Naive thymus-derived CD4-positive, alpha-beta T cell (primary cell): ENCODE results near the gene USH1C. TPM values are rescaled to one million over a fixed set of nuclear protein-coding genes. Genes with fewer than 3 reads are reported as not detected.
A peak's percentile ranks its signal among the peaks of the same experiment; 100 is the strongest.

Experiments
- ATAC-seq: fragments of 150-1000 bp; cut with Tn5 transposase; 2 replicates; pipeline ENCODE4 v1.10.0; 2021; ENCODE audit warnings: mild to moderate bottlenecking, moderate library complexity
- CTCF ChIA-PET: fragments of 350-600 bp; sonication (Branson Sonifier 250); formaldehyde crosslinking; loops from one replicate; lab custom pipeline; 2021; ENCODE audit warnings: antibody characterized with exemption; lab: Charles Lee
- POLR2A ChIA-PET: fragments of 350-600 bp; sonication (Branson Sonifier 250); formaldehyde crosslinking; loops from one replicate; lab custom pipeline; 2021; ENCODE audit warnings: antibody characterized with exemption, inconsistent platforms; lab: Charles Lee
- DNase-seq, 9 donors: peaks; one replicate each; pipeline versions ENCODE4 v3.0.0 to v3.0.0-alpha.2; 2020 to 2022; ENCODE audit warnings: mixed read lengths in 1 of 9
- H3K27ac ChIP-seq: one replicate; pipeline ENCODE4 v1.7.0; 2013; ENCODE audit warnings: mild to moderate bottlenecking, low read depth, low read length, moderate library complexity
- H3K27me3 ChIP-seq, 2 donors: one replicate each; pipeline ENCODE4 v1.7.0; 2013; ENCODE audit warnings: low read length in 2 of 2, mild to moderate bottlenecking in 2 of 2, moderate library complexity in 2 of 2; ENCODE audit not compliant: control insufficient read depth in 2 of 2, insufficient read depth in 2 of 2
- H3K36me3 ChIP-seq, 3 experiments: 1 replicate in 2 of 3; 2 replicates in 1 of 3; pipeline ENCODE4 v1.7.0; 2013; ENCODE audit warnings: low read length in 3 of 3, mild to moderate bottlenecking in 3 of 3, moderate library complexity in 1 of 3; ENCODE audit not compliant: insufficient read depth in 3 of 3, control insufficient read depth in 2 of 3
- H3K4me1 ChIP-seq, 2 donors: one replicate each; pipeline ENCODE4 v1.7.0; 2013; ENCODE audit warnings: low read length in 2 of 2, mild to moderate bottlenecking in 2 of 2, moderate library complexity in 1 of 2; ENCODE audit not compliant: control insufficient read depth in 2 of 2, insufficient read depth in 2 of 2
- H3K4me3 ChIP-seq: 2 replicates; pipeline ENCODE4 v1.7.0; 2013; ENCODE audit warnings: mild to moderate bottlenecking, low read length
- H3K9me3 ChIP-seq, 3 experiments: 1 replicate in 2 of 3; 2 replicates in 1 of 3; pipeline ENCODE4 v1.7.0; 2013; ENCODE audit warnings: low read length in 3 of 3; ENCODE audit not compliant: control insufficient read depth in 2 of 3
- H3K27ac Mint-ChIP-seq, 9 donors: one replicate each; pipeline ENCODE4 v1.8.0; 2020 to 2022; ENCODE audit warnings: mixed read lengths in 9 of 9, mild to moderate bottlenecking in 8 of 9, moderate library complexity in 5 of 9, inconsistent platforms in 2 of 9
- H3K27me3 Mint-ChIP-seq, 5 donors: one replicate each; pipeline ENCODE4 v1.8.0; 2021 to 2022; ENCODE audit warnings: mixed read lengths in 5 of 5, mild to moderate bottlenecking in 1 of 5
- H3K36me3 Mint-ChIP-seq, 5 donors: one replicate each; pipeline ENCODE4 v1.8.0; 2020 to 2022; ENCODE audit warnings: mixed read lengths in 5 of 5, mild to moderate bottlenecking in 3 of 5, inconsistent platforms in 1 of 5
- H3K4me1 Mint-ChIP-seq, 7 donors: one replicate each; pipeline ENCODE4 v1.8.0; 2020 to 2022; ENCODE audit warnings: mixed read lengths in 7 of 7, mild to moderate bottlenecking in 3 of 7, inconsistent platforms in 1 of 7
- H3K4me3 Mint-ChIP-seq, 10 donors: one replicate each; pipeline ENCODE4 v1.8.0; 2020 to 2022; ENCODE audit warnings: mild to moderate bottlenecking in 10 of 10, mixed read lengths in 10 of 10, moderate library complexity in 6 of 10, inconsistent platforms in 2 of 10
- H3K9me3 Mint-ChIP-seq, 11 donors: one replicate each; pipeline ENCODE4 v1.8.0; 2020 to 2022; ENCODE audit warnings: mixed read lengths in 11 of 11, mild to moderate bottlenecking in 4 of 11, inconsistent platforms in 1 of 11, moderate library complexity in 1 of 11
- intact Hi-C, 2 donors: fragments of 100-400 bp; cut with micrococcal nuclease; formaldehyde crosslinking; loops; one replicate each; pipeline ENCODE4 v1.15.1; 2023
- polyA plus RNA-seq, 2 donors: library from polyadenylated mRNA; unstranded; fragments of 300-500 nt; fragmentation: Illumina TruSeq; gene quantifications; one replicate each; pipeline ENCODE4 v1.2.3, GENCODE V29; 2021
- total RNA-seq, 6 experiments: library from RNA in 5 of 6; stranded (reverse) in 5 of 6; gene quantifications; 1 replicate in 5 of 6; 2 replicates in 1 of 6; pipeline ENCODE4 v1.2.3 and lab custom pipeline; 2021 to 2026

USH1C gene
- total and polyA plus RNA-seq, 7 experiments from 2014 or later: not detected

DNA sequence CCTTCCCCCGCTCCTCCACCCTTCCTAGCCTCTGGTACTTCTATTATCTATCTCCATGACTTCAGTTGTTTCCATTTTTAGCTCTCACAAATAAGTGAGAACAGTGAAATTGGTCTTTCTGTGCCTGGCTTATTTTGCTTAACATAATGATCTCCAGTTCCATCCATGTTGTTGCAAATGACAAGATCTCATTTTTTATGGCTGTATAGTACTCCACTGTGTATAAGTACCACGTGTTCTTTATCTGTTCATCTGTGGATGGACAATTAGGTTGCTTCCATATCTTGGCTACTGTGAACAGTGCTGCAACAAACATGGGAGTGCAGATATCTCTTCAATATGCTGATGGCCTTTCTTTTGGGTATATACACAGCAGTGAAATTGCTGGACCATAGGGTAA, 60.7 kb downstream of the USH1C start:
- Histone ChIP-seq H3K4me3 (no peak overlapping the region), H3K4me1 (no peaks in the 10 kb centered on the region), H3K36me3 (no peaks in the 10 kb centered on the region), H3K27ac (no peak overlapping the region), H3K27me3 (no peaks in the 10 kb centered on the region), H3K9me3 (no peaks in the 10 kb centered on the region)
- Mint-ChIP-seq H3K4me1 (peaks cover 0 to 5% (median 0%) of the 10 kb centered on the region in 7 donors), H3K27ac (no peak overlapping the region), H3K27me3 (peaks cover 16 to 42% (median 20%) of the 10 kb centered on the region in 5 donors), H3K4me3 (no peak overlapping the region), H3K36me3 (peaks cover 0 to 7% (median 0%) of the 10 kb centered on the region in 5 donors), H3K9me3 (peaks cover 0 to 10% (median 5%) of the 10 kb centered on the region in 11 donors)
- no peak for ATAC-seq
- no peak for DNase-seq
- intact Hi-C loops: no loop called here
- ChIA-PET POLR2A (no interaction called here), CTCF (no interaction called here)

GRCh38 chr11:17481905-17482304, 62.3 kb downstream of the USH1C start:
- no peaks in the 10 kb centered on the region for H3K36me3 ChIP-seq
- H3K4me3 ChIP-seq: no peak overlapping the region
- no peak for DNase-seq
- no peak overlapping the region for H3K27ac ChIP-seq
- CTCF ChIA-PET: no interaction called here
- H3K27me3 ChIP-seq: no peaks in the 10 kb centered on the region
- Mint-ChIP-seq H3K4me3 (no peak overlapping the region), H3K4me1 (peaks cover 0 to 5% (median 0%) of the 10 kb centered on the region in 7 donors), H3K27ac (no peak overlapping the region), H3K9me3 (peaks cover 0 to 10% (median 5%) of the 10 kb centered on the region in 11 donors), H3K27me3 (peaks cover 28 to 48% (median 32%) of the 10 kb centered on the region in 5 donors), H3K36me3 (peaks cover 0 to 7% (median 0%) of the 10 kb centered on the region in 5 donors)
- no peaks in the 10 kb centered on the region for H3K4me1 ChIP-seq
- intact Hi-C loops: no loop called here
- POLR2A ChIA-PET: no interaction called here
- no peak for ATAC-seq
- H3K9me3 ChIP-seq: no peaks in the 10 kb centered on the region

DNA sequence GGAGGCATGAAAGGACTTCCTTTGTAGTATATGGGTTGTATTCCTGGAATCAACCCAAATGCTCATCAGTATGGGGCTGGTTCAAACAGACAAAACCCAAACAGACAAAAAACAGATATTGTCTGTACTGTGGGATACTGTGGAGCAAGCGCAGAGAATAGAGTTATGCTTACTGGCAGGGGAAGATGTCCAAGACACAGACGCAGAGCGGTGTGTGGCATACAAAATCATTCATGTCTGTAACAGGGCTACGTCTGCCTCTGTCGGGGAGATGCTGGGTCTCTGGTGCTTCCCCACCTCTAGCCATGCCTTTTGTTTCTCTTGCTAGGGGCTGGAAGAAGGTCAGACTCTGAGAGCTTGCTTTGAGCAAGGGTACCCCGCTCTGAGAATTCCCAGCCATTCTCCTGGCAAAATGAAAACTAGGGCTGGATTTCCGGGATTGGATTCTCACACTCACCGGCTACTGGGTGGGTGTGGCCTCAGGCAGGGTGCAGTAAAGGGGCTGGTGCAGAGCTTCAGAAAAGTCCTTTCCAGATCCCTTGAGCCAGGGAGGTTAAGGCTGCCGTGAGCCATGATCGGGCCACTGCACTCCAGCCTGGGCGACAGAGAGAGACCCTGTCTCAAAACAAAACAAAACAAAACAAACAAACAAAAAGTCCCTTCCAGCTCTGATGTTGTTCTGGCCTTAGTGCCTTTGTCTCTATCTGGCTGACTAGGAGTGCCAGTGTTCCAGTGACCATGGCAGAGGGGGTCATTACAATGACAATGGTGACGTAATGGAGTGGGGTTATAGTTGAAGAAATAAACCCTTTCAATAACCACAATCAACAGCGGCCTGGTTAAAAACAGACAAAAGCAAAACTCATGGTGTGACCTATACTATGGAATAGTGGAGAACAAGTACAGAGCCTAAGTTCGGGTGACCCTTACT, 64.7 kb downstream of the USH1C start:
- Mint-ChIP-seq H3K4me3 (no peak overlapping the region), H3K9me3 (peaks cover 0 to 10% (median 5%) of the 10 kb centered on the region in 11 donors), H3K27ac (no peak overlapping the region), H3K36me3 (peaks cover 0 to 7% (median 0%) of the 10 kb centered on the region in 5 donors), H3K27me3 (peaks cover 40 to 61% (median 44%) of the 10 kb centered on the region in 5 donors), H3K4me1 (peaks cover 0 to 9% (median 3%) of the 10 kb centered on the region in 7 donors)
- POLR2A ChIA-PET: no interaction called here
- Histone ChIP-seq H3K9me3 (no peaks in the 10 kb centered on the region), H3K27me3 (no peaks in the 10 kb centered on the region), H3K4me3 (no peak overlapping the region), H3K36me3 (no peaks in the 10 kb centered on the region), H3K27ac (no peak overlapping the region), H3K4me1 (no peaks in the 10 kb centered on the region)
- intact Hi-C loops: no loop called here
- CTCF ChIA-PET: interaction anchor here (0.9 kb wide), 1 partner anchor 118 kb away, joined by 3 read pairs; no protein-coding TSS in a partner anchor
- no peak for DNase-seq
- ATAC-seq: no peak

DNA sequence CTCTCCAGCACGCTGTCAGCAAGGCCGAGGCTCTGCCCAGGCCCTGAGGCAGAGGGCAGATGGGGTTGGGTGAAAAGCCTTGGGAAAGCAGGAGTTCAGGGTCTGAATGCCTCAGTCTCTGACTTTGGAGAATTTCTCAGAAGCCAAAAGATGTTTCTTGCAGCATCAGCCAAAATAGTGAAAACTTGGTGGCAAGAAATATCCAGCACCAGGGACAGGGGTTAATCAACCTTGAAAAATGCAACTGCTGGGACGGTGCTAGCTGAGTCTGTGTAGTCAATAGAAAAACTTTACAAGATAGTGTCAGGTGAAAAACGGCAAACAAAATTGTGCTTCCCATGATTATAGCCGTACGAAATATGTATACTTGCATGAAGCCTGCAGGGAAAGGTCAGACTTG, 66.1 kb downstream of the USH1C start:
- Mint-ChIP-seq H3K27ac (no peak overlapping the region), H3K4me1 (peaks cover 0 to 9% (median 3%) of the 10 kb centered on the region in 7 donors), H3K9me3 (peaks cover 0 to 2% (median 0%) of the 10 kb centered on the region in 11 donors), H3K4me3 (no peak overlapping the region), H3K36me3 (no peaks in the 10 kb centered on the region), H3K27me3 (peaks cover 50 to 73% (median 52%) of the 10 kb centered on the region in 5 donors)
- Histone ChIP-seq H3K27me3 (no peaks in the 10 kb centered on the region), H3K9me3 (no peaks in the 10 kb centered on the region), H3K36me3 (no peaks in the 10 kb centered on the region), H3K27ac (no peak overlapping the region), H3K4me1 (no peaks in the 10 kb centered on the region), H3K4me3 (no peak overlapping the region)
- intact Hi-C loops: no loop called here
- DNase-seq: no peak
- POLR2A ChIA-PET: no interaction called here
- CTCF ChIA-PET: no interaction called here
- ATAC-seq: no peak

DNA sequence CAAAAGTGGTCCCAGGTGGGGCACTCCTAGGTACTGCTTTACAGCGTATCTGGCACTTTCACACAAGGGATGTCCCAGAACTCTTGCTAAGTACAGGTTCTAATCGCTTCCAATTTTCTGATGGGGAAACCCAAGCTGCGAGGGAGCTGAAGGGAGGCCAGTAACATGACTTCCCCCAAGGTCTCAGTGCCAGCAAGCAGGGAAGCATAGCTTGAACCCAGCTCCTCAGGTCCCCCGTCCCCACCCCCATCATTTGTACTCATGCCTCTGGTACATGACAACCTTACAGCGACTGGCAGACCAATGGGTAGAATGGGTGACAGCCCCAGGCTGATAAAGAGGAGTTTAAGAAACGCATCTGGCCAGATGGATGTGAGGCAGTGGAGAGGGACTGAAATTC, 66.9 kb downstream of the USH1C start:
- H3K4me1 Mint-ChIP-seq: peaks cover 0 to 9% (median 3%) of the 10 kb centered on the region in 7 donors
- no peaks in the 10 kb centered on the region for H3K4me1 ChIP-seq
- no peak overlapping the region for H3K4me3 ChIP-seq
- POLR2A ChIA-PET: no interaction called here
- peak overlapping the region in 2 of 10 donors; percentile 0 to 16 for H3K4me3 Mint-ChIP-seq
- peaks cover 50 to 80% (median 57%) of the 10 kb centered on the region in 5 donors for H3K27me3 Mint-ChIP-seq
- intact Hi-C loops: no loop called here
- no peaks in the 10 kb centered on the region for H3K36me3 Mint-ChIP-seq
- H3K9me3 ChIP-seq: no peaks in the 10 kb centered on the region
- H3K9me3 Mint-ChIP-seq: peaks cover 0 to 2% (median 0%) of the 10 kb centered on the region in 11 donors
- CTCF ChIA-PET: no interaction called here
- no peaks in the 10 kb centered on the region for H3K36me3 ChIP-seq
- H3K27ac ChIP-seq: no peak overlapping the region
- ATAC-seq (no peak), DNase-seq (no peak)
- H3K27ac Mint-ChIP-seq: no peak overlapping the region
- no peaks in the 10 kb centered on the region for H3K27me3 ChIP-seq

DNA sequence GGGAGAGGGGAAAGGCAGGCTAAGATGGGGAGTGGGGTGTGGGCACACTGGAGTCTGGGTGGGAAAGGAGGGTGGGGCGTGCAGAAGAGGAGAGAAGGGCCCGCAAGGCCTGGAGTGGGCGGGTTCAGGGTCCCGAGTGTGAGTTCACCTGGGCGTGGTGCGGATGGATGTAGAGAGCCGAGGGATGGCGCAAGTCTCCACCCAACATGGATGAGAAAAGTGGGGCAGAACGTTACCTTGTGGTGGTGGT, 67.2 kb downstream of the USH1C start:
- H3K4me1 Mint-ChIP-seq: peaks cover 0 to 9% (median 3%) of the 10 kb centered on the region in 7 donors
- intact Hi-C loops: no loop called here
- peak overlapping the region in 1 of 9 donors; percentile 63 for H3K27ac Mint-ChIP-seq
- H3K27me3 Mint-ChIP-seq: peaks cover 51 to 82% (median 57%) of the 10 kb centered on the region in 5 donors
- Histone ChIP-seq H3K9me3 (no peaks in the 10 kb centered on the region), H3K4me1 (no peaks in the 10 kb centered on the region), H3K4me3 (no peak overlapping the region), H3K27ac (no peak overlapping the region), H3K36me3 (no peaks in the 10 kb centered on the region), H3K27me3 (no peaks in the 10 kb centered on the region)
- peak overlapping the region in 1 of 10 donors; percentile 16 for H3K4me3 Mint-ChIP-seq
- ChIA-PET CTCF (no interaction called here), POLR2A (no interaction called here)
- no peaks in the 10 kb centered on the region for H3K36me3 Mint-ChIP-seq
- H3K9me3 Mint-ChIP-seq: peaks cover 0 to 2% (median 0%) of the 10 kb centered on the region in 11 donors
- DNase-seq: no peak
- ATAC-seq: no peak
